Head of caudate nucleus (tissue), 42 donors: ENCODE results near the gene MAPKBP1.

Experiments
- DNase-seq, 42 donors: peaks; one replicate each; pipeline versions ENCODE4 v3.0.0 to v3.0.0-alpha.2; 2020 to 2021; ENCODE audit warnings: mixed read lengths in 7 of 42
- intact Hi-C: fragments of 100-400 bp; cut with DNase I; formaldehyde crosslinking; loops from one replicate; pipeline ENCODE4 v1.15.0; 2022

Gene MAPKBP1

GRCh38 chr15:41779662-41780157 is 5.4 kb downstream of the MAPKBP1 start:
- intact Hi-C loops = no loop called here

GRCh38 chr15:41780266-41780665 is 6.0 kb downstream of the MAPKBP1 start:
- intact Hi-C loops = no loop called here
- DNase-seq = no peak

More at GRCh38 chr15:41779662-41780157, 5.4 kb downstream of the MAPKBP1 start:
- DNase-seq = no peak

GRCh38 chr15:41780727-41781126 is 6.4 kb downstream of the MAPKBP1 start:
- intact Hi-C loops = no loop called here
- DNase-seq = no peak

- intact Hi-C loops = no loop called here
- DNase-seq = no peak
These were observed 8.3 kb downstream of the MAPKBP1 start for GRCh38 chr15:41782371-41783282.

- no peak for DNase-seq
- intact Hi-C loops = no loop called here
These were observed 9.0 kb downstream of the MAPKBP1 start for GRCh38 chr15:41783296-41783695.

- DNase-seq = no peak
- intact Hi-C loops = no loop called here
These were observed 14.0 kb downstream of the MAPKBP1 start for GRCh38 chr15:41788262-41788661.

- intact Hi-C loops = no loop called here
- DNase-seq = no peak
These were observed 15.0 kb downstream of the MAPKBP1 start for GRCh38 chr15:41789236-41789635.

GRCh38 chr15:41789662-41790061 is 15.4 kb downstream of the MAPKBP1 start:
- DNase-seq = no peak
- intact Hi-C loops = no loop called here

GRCh38 chr15:41790169-41790568 is 15.9 kb downstream of the MAPKBP1 start:
- DNase-seq = no peak
- intact Hi-C loops = no loop called here

GRCh38 chr15:41790756-41791546 is 16.7 kb downstream of the MAPKBP1 start:
- peak in 1 of 42 donors; percentile 29 for DNase-seq
- intact Hi-C loops = no loop called here

GRCh38 chr15:41791547-41791937 is 17.3 kb downstream of the MAPKBP1 start:
- DNase-seq = no peak
- intact Hi-C loops = no loop called here

- DNase-seq = no peak
- intact Hi-C loops = no loop called here
These were observed 17.8 kb downstream of the MAPKBP1 start for GRCh38 chr15:41792000-41792637.

GRCh38 chr15:41794081-41794480 is 19.8 kb downstream of the MAPKBP1 start:
- intact Hi-C loops = no loop called here
- DNase-seq = peak in 1 of 42 donors; percentile 35

GRCh38 chr15:41795996-41796856 is 21.9 kb downstream of the MAPKBP1 start:
- no peak for DNase-seq
- intact Hi-C loops = no loop called here

- intact Hi-C loops = no loop called here
- DNase-seq = no peak
These were observed 23.1 kb downstream of the MAPKBP1 start for GRCh38 chr15:41797201-41797944.

GRCh38 chr15:41798607-41799487 is 24.6 kb downstream of the MAPKBP1 start:
- intact Hi-C loops = no loop called here
- DNase-seq = no peak

GRCh38 chr15:41799488-41799805 is 25.2 kb downstream of the MAPKBP1 start:
- no peak for DNase-seq
- intact Hi-C loops = no loop called here
